Gastrocnemius medialis (tissue), 4 donors: ENCODE measurements around the gene SPTBN1.

Experiments
- POLR2A ChIP-seq, 2 donors: fragments of 450-650 bp; IDR thresholded peaks; one replicate each; pipeline ENCODE4 v1.6.1; 2017; ENCODE audit warnings: antibody characterized with exemption in 2 of 2, mild to moderate bottlenecking in 2 of 2, moderate library complexity in 2 of 2
- TF ChIP-seq, protein P1 (sequence below), 5 experiments: fragments of 450-650 bp in 3 of 5; fragments of 200-600 bp in 2 of 5; sonication (generic) in 2 of 5; IDR thresholded peaks in 4 of 5; conservative IDR thresholded peaks in 1 of 5; 1 replicate in 4 of 5; 2 replicates in 1 of 5; pipeline ENCODE4 v1.5.1; 2016 to 2019; ENCODE audit warnings: antibody characterized with exemption in 5 of 5, mild to moderate bottlenecking in 3 of 5, moderate library complexity in 3 of 5

DNA sequence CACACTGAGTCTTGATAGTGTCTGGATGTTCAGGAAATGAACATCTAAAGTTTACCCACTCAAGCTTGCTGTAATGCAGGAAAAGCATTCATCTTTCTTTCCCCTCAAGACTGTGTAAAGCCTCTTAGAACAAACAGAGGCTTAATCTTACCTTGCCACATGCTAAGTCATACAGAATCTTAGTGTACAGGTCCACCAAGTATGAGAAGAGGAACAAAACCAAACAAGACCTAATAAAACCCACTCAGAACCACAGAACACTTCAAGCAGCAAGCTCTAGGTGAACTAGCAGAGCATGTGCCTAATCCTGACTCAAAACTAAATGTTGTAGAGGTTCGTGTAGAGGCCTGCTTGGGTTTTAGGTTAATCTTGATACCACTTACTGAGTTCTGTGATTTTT, 97.6 kb downstream of the SPTBN1 start:
- no peak for TF ChIP-seq POLR2A (IDR thresholded peaks at IDR 0.05)
- TF ChIP-seq, protein P1, sequence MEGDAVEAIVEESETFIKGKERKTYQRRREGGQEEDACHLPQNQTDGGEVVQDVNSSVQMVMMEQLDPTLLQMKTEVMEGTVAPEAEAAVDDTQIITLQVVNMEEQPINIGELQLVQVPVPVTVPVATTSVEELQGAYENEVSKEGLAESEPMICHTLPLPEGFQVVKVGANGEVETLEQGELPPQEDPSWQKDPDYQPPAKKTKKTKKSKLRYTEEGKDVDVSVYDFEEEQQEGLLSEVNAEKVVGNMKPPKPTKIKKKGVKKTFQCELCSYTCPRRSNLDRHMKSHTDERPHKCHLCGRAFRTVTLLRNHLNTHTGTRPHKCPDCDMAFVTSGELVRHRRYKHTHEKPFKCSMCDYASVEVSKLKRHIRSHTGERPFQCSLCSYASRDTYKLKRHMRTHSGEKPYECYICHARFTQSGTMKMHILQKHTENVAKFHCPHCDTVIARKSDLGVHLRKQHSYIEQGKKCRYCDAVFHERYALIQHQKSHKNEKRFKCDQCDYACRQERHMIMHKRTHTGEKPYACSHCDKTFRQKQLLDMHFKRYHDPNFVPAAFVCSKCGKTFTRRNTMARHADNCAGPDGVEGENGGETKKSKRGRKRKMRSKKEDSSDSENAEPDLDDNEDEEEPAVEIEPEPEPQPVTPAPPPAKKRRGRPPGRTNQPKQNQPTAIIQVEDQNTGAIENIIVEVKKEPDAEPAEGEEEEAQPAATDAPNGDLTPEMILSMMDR (IDR thresholded peaks at IDR 0.05 in 4 of 5, conservative IDR thresholded peaks at IDR 0.05 in 1 of 5), result no peak
